RPMI7951 (cell line): ENCODE data around the gene PBX3. TPM values are rescaled to one million over a fixed set of nuclear protein-coding genes. Genes with fewer than 3 reads are reported as not detected.

ENCODE experiments used
- DNase-seq: peaks from one replicate; pipeline ENCODE4 v3.0.0-alpha.2; 2012; ENCODE audit warnings: low read depth
- total RNA-seq: library from RNA; depleted of rRNA; stranded (reverse); fragments of >200 nt; shearing (Covaris generic); gene quantifications from 2 replicates; pipeline ENCODE4 v1.2.3, GENCODE V29; 2014; rRNA removed

Gene PBX3
- total RNA-seq, 1 experiment from 2014 or later = 25.4 TPM

GRCh38 chr9:125995006-125995405 is 247.8 kb downstream of the PBX3 start:
- DNase-seq = no peak

- no peak for DNase-seq
These were observed 248.5 kb downstream of the PBX3 start for GRCh38 chr9:125995706-125996105.

GRCh38 chr9:125996791-125997190 is 249.6 kb downstream of the PBX3 start:
- no peak for DNase-seq

- no peak for DNase-seq
These were observed 250.1 kb downstream of the PBX3 start for GRCh38 chr9:125997196-125997823.

- no peak for DNase-seq
These were observed 251.8 kb downstream of the PBX3 start for GRCh38 chr9:125998837-125999503.

GRCh38 chr9:125999504-125999881 is 252.3 kb downstream of the PBX3 start:
- DNase-seq = no peak

- no peak for DNase-seq
These were observed 253.1 kb downstream of the PBX3 start for GRCh38 chr9:126000256-126000655.

- DNase-seq = no peak
These were observed 253.8 kb downstream of the PBX3 start for GRCh38 chr9:126000731-126001580.

GRCh38 chr9:126001581-126002225 is 254.5 kb downstream of the PBX3 start:
- DNase-seq = no peak

- no peak for DNase-seq
These were observed 255.5 kb downstream of the PBX3 start for GRCh38 chr9:126002476-126003350.

- DNase-seq = no peak
These were observed 261.9 kb downstream of the PBX3 start for GRCh38 chr9:126009047-126009446.

GRCh38 chr9:126014726-126015125 is 267.6 kb downstream of the PBX3 start:
- DNase-seq = no peak

GRCh38 chr9:126015424-126015823 is 268.3 kb downstream of the PBX3 start:
- no peak for DNase-seq

GRCh38 chr9:126016579-126017290 is 269.6 kb downstream of the PBX3 start:
- DNase-seq = no peak

Other genes with a start within 250 kb of the PBX3 start
- 60.6 and 75.0 TPM in 2 replicates for gene MAPKAP1, start 40.2 kb upstream of the PBX3 start, total RNA-seq